ENCODE data around the gene KDM4B. TPM values are rescaled to one million over a fixed set of nuclear protein-coding genes. Genes with fewer than 3 reads are reported as not detected.

KDM4B gene
- total and polyA plus RNA-seq, 3 donors from 2014 or later = 33.3 to 72.7 (median 67.7) TPM

GRCh38 chr19:5145521-5146511 is 176.9 kb downstream of the KDM4B start:
- intact Hi-C loops (cut with DNase I; ENCODE audit: low total_unique reads) = no loop called here
- no peaks in the 10 kb centered on the region for H3K4me1 ChIP-seq
- TF ChIP-seq CTCF (IDR thresholded peaks at IDR 0.05) = no peak
- TF ChIP-seq POLR2A (IDR thresholded peaks at IDR 0.05) = no peak
- no peaks in the 10 kb centered on the region for H3K27me3 ChIP-seq
- no peaks in the 10 kb centered on the region for H3K36me3 ChIP-seq (ENCODE audit: low read depth, missing control alignments)
- H3K9me3 ChIP-seq = no peaks in the 10 kb centered on the region
- DNase-seq = no peak
- H3K4me3 ChIP-seq = no peak overlapping the region
- 94 to 95% methylated on average over 51 to 52 of the region's 52 CpGs for WGBS, 2 donors
- no peak overlapping the region for H3K27ac ChIP-seq

GRCh38 chr19:5147074-5147977 is 178.4 kb downstream of the KDM4B start:
- DNase-seq = no peak
- no peaks in the 10 kb centered on the region for H3K27me3 ChIP-seq
- TF ChIP-seq POLR2A (IDR thresholded peaks at IDR 0.05) = no peak
- TF ChIP-seq CTCF (IDR thresholded peaks at IDR 0.05) = no peak
- 94 to 95% methylated on average over 29 to 31 of the region's 31 CpGs for WGBS, 2 donors
- no peak overlapping the region for H3K4me3 ChIP-seq
- no peaks in the 10 kb centered on the region for H3K36me3 ChIP-seq (ENCODE audit: low read depth, missing control alignments)
- no peaks in the 10 kb centered on the region for H3K4me1 ChIP-seq
- no peak overlapping the region for H3K27ac ChIP-seq
- intact Hi-C loops (cut with DNase I; ENCODE audit: low total_unique reads) = no loop called here
- H3K9me3 ChIP-seq = no peaks in the 10 kb centered on the region

GRCh38 chr19:5147978-5148793 is 179.3 kb downstream of the KDM4B start:
- WGBS, 2 donors = 87 to 92% methylated on average over 19 to 41 of the region's 42 CpGs
- Histone ChIP-seq H3K27ac (no peak overlapping the region), H3K4me1 (no peaks in the 10 kb centered on the region), H3K27me3 (no peaks in the 10 kb centered on the region), H3K9me3 (no peaks in the 10 kb centered on the region), H3K36me3 (ENCODE audit: low read depth, missing control alignments) (no peaks in the 10 kb centered on the region), H3K4me3 (no peak overlapping the region)
- no peak for DNase-seq
- intact Hi-C loops (cut with DNase I; ENCODE audit: low total_unique reads) = no loop called here
- TF ChIP-seq POLR2A (IDR thresholded peaks at IDR 0.05) (no peak), CTCF (IDR thresholded peaks at IDR 0.05) (no peak)

GRCh38 chr19:5148794-5149190 is 179.9 kb downstream of the KDM4B start:
- H3K36me3 ChIP-seq (ENCODE audit: low read depth, missing control alignments) = no peaks in the 10 kb centered on the region
- H3K27ac ChIP-seq = no peak overlapping the region
- 93 to 100% methylated on average over 4 to 15 of the region's 15 CpGs for WGBS, 2 donors
- H3K27me3 ChIP-seq = no peaks in the 10 kb centered on the region
- DNase-seq = no peak
- no peaks in the 10 kb centered on the region for H3K4me1 ChIP-seq
- no peak overlapping the region for H3K4me3 ChIP-seq
- no peaks in the 10 kb centered on the region for H3K9me3 ChIP-seq
- TF ChIP-seq POLR2A (IDR thresholded peaks at IDR 0.05) (no peak), CTCF (IDR thresholded peaks at IDR 0.05) (no peak)
- intact Hi-C loops (cut with DNase I; ENCODE audit: low total_unique reads) = no loop called here
